HG03159 (cell line): Measurements from ENCODE around the gene PLPP7.

ENCODE experiments used
- ATAC-seq: cut with Tn5 transposase; IDR thresholded peaks from one replicate; pipeline ENCODE4 v1.9.1; 2021; ENCODE audit warnings: mild to moderate bottlenecking, moderate library complexity; ENCODE audit not compliant: unreplicated experiment

Gene PLPP7

GRCh38 chr9:131302244-131303075 is 12.9 kb downstream of the PLPP7 start:
- ATAC-seq: no peak

- ATAC-seq: no peak
Measured at GRCh38 chr9:131303381-131304321, 14.1 kb downstream of the PLPP7 start.

GRCh38 chr9:131304676-131305355 is 15.3 kb downstream of the PLPP7 start:
- ATAC-seq: no peak

- no peak for ATAC-seq
Measured at GRCh38 chr9:131306397-131307004, 17.0 kb downstream of the PLPP7 start.

GRCh38 chr9:131307974-131308373 is 18.5 kb downstream of the PLPP7 start:
- no peak for ATAC-seq

- ATAC-seq: no peak
Measured at GRCh38 chr9:131308452-131308851, 18.9 kb downstream of the PLPP7 start.

- no peak for ATAC-seq
Measured at GRCh38 chr9:131308906-131309529, 19.5 kb downstream of the PLPP7 start.

- no peak for ATAC-seq
Measured at GRCh38 chr9:131309530-131310276, 20.2 kb downstream of the PLPP7 start.

GRCh38 chr9:131310833-131311554 is 21.5 kb downstream of the PLPP7 start:
- ATAC-seq: no peak

- no peak for ATAC-seq
Measured at GRCh38 chr9:131312246-131312645, 22.7 kb downstream of the PLPP7 start.

- no peak for ATAC-seq
Measured at GRCh38 chr9:131312822-131313770, 23.6 kb downstream of the PLPP7 start.

- no peak for ATAC-seq
Measured at GRCh38 chr9:131318231-131319085, 28.9 kb downstream of the PLPP7 start.

GRCh38 chr9:131319486-131319885 is 30.0 kb downstream of the PLPP7 start:
- no peak for ATAC-seq

- ATAC-seq: no peak
Measured at GRCh38 chr9:131320031-131320685, 30.6 kb downstream of the PLPP7 start.

GRCh38 chr9:131323629-131324028 is 34.1 kb downstream of the PLPP7 start:
- ATAC-seq: no peak
